GM18517 (cell line): ENCODE measurements around the gene LHX6.
A peak's percentile ranks its signal among the peaks of the same experiment; 100 is the strongest.

Source experiments
- ATAC-seq: cut with Tn5 transposase; IDR thresholded peaks from one replicate; pipeline ENCODE4 v1.9.1; 2021; ENCODE audit warnings: mild to moderate bottlenecking, moderate library complexity; ENCODE audit not compliant: unreplicated experiment

Gene LHX6

DNA sequence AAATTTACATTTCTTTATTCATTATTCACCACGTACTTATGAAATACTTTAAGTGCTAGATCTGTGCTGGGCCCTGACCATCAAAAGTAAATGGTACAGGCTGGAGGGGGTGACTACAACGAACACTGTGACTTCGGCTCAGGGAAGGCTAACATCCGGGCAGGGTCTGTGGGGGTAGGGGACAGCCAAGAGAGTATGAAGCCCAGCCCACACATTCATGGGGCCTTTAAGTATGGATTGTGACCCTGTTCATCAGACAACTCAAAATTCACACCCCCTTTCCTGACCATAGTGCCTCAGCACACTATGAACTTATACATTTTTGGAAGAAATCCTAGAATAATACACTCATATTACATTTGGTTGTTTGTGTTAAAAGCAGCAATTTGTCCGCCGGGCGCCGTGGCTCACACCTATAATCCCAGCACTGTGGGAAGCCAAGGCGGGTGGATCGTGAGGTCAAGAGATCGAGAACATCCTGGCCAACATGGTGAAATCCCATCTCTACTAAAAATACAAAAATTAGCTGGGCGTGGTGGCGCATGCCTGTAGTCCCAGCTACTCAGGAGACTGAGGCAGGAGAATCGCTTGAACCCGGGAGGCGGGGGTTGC lies 35.7 kb downstream of the LHX6 start:
- ATAC-seq: no peak

DNA sequence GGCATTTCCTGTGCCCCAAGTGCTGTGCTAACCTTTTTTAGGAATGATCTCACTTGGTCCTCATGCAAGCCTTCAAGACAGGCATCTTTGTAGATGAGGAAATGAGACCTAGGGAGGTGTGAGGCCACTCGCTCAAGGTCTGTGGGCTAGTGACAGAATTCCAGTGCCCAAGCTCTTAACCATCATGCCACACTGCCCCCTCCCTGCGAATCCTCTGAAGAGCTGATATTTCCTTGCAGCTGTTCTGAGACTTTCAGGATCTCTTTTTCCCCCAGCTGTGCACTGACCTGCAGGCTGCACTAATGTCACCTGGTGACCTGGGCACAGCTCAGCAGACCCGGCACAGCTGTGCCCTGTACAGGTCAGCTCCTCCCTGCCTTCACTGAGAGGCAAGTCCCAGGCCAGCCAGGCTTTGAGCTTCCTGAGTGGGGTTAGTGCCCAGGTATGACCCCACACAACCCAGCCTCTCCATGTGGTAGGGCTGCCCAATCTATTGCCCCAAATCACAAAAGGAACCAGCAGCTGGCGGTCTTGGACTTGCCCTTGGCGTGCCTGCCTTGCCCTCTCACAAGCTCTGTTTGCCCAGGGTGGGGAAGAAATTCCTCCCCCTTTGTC lies 36.4 kb downstream of the LHX6 start:
- no peak for ATAC-seq

- no peak for ATAC-seq
Observed at GRCh38 chr9:122191584-122191983, 37.2 kb downstream of the LHX6 start.

- no peak for ATAC-seq
Observed at GRCh38 chr9:122190597-122191381, 38.0 kb downstream of the LHX6 start.

DNA sequence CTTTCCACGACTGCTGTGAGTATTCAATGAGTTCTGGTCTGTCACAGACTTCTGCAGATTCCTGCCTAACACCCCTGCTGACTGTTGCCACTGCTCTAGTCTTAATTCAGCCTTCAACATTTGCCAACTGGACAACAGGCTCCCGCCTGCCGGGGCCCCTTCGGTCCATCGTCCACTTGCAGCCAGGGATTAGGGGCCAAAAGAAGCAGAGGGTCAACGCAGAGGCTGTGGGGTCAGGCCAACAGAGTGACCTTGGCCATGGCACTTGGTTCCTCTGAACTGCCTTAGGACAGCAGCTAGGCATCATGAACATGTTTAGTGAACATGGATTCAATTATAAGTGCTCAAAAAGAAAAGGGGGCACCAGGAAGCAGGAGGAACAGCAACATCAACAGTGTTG lies 40.4 kb downstream of the LHX6 start:
- no peak for ATAC-seq

DNA sequence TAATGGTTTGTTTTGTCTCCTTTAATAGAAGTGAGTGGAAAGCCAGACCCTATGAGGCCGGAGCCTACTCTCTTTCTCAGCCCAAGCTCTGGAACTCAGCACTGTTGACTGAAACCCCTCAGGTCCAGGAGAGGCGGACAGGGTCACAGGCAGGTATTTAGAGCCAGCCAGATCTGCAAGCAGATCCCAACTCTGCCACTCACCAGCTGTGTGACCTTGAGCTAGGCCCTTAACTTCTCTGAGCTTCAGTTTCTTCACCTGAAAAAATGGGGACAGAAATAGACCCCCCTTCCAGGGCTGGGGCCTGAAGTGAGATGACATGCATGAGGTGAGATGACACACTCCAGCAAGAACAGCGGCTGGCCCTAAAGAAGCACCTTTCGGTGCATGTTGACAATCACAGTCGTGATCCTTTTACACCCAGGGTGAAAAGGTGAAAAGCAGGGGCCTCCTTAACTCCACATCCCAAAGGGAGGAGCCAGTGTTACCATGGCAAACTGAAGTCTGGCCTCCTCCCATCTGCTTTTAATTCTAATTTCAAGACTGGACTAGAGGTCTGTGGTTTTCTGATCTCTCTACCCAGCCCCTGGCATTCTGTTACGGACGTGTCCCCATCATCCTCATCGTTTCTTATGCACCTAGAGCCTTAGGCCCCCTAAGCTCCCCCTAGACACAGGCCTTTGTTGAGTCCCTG lies 41.8 kb downstream of the LHX6 start:
- no peak for ATAC-seq

DNA sequence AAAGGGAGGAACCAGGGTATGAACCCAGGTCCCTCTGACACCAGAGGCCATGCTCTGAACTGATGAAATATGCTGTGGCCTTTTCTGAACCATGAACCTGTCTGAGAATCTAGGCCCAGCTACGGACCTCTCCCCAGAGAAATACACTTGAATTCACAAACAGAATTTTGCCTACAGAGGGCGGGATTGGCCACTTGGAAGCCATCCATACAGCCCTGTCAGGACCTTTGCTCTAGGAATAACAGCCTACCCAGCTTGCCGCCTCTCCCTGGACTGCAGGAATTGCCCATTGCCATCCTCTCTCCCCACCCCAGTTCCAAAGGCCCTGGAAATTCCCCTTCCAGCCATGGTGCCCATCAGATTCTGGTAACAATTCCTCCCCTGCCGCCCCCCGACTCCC lies 42.5 kb downstream of the LHX6 start:
- no peak for ATAC-seq

DNA sequence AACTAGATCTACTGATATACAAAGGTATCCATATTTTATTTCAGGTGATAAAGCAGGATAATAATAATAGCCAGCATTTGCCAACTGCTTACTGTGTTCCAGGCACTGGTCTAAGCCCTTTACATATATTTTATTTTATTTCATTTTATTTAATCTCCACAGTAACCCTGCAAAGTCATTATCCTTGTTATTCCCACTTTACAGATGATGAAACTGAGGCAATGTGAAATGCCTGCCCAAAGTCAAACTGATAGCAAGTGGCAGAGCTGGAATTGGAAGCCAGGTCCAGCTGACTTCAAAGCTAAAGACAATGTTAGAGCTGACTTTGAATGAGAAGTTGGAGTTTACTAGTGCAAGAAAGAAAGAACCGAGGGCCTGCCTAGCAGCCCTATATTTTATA lies 44.2 kb downstream of the LHX6 start:
- ATAC-seq: no peak

DNA sequence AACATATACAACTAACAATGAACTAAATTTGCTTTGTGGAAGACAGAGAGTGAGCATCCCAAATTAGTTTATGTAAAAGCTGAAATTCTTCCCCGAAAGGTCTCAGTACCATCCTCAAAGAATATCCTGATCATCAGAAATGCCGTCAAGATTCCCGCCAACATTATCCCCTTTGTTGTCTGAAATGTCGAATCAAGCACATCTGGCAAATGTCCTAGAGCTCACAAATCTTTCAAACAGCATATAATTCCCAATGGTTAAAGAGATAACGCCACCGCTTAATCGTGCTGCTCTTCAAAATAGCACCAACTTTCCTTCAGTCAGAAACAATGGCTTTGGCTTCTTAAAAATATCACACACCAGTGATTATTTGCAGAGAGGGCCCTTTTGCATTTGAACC lies 45.3 kb downstream of the LHX6 start:
- ATAC-seq: no peak

DNA sequence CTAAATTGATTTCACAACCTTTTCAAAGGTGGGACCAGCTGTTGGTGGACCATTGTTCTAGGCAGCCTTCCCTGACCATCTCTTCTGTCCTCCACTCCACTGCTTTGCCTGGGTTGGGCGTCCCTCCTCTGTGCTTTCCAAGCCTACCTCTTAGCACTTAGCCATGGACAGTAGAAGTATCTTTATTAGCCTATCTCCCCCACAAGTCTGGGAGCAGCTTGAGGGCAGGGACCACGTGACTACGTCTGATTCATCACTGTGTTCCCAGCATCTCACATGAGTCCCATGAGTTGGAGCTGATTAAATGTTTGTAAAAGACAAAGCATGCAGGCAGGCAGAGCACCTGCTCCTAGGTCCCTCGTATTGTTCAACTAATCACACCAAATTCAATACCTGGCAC lies 48.1 kb downstream of the LHX6 start:
- no peak for ATAC-seq

DNA sequence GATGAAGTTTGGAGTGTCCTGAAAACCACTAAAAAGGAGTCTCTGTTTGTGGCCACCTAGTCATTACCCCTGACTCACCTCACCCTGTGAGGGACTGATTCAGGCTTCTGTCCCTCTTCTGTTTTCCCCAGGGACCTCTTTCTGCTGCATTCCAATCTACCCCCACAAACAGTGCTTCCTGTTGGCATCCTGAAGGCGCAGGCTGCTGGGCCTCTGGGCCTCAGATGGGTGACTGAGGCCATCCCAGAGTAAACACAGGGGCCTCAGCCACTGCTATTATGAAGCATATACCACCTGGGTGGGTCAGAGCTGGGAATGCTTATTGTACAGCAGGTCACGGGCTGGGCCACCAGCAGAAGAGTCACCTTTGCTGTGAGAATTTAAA lies 49.1 kb downstream of the LHX6 start:
- no peak for ATAC-seq

DNA sequence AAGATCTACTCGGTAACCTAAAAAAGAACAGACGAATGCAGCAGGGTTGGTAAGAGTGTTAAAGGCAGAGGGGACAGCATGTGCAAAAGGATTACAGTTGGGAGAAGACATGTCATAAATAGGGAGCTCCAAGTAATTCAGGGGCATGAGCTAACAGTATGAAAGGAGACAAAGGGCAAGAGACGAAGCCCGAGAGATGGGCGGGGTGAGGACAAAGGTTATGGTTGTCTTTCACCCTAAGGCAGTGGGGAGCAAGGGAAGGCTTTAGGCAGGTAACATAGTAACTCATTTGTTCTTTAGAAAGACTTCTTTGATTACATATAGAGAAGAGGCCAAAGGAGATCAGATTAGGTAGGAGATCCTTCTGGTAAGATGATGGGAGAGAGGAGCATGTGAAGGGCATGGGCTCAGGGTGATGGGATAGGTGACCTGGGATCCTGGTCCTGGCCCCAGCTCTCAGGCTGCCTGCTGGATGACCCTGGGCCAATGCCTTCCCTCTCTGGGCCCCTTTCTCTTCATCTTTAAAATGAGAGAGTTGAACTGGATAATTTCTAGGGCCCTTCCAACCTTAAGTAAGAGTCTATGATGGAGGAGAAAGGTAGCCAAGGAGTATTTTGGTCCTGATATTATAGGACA lies 49.6 kb downstream of the LHX6 start:
- ATAC-seq: no peak

DNA sequence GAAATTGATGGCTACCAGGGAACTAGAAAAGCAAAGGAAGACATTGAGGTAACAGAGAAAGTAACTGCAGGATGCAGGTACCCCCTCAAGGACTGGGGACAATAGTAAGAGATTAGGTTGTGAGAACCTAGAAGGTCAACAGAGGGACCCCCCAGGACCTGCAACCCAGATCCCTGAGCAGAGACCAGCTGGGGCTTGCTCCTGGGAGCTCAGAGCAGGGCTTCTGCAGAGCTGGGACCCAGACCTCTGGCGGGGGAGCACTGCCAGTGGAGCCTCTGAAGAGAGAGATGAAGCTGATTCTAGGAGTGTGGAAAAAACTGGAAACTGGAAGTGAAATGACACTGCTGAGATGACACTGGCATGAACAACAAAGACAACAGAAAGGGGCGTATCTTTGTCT lies 51.8 kb downstream of the LHX6 start:
- no peak for ATAC-seq

GRCh38 chr9:122173670-122174069 lies 55.1 kb downstream of the LHX6 start:
- ATAC-seq: no peak

GRCh38 chr9:122172131-122172530 lies 56.6 kb downstream of the LHX6 start:
- ATAC-seq: no peak

GRCh38 chr9:122168356-122168755 lies 60.4 kb downstream of the LHX6 start:
- no peak for ATAC-seq

DNA sequence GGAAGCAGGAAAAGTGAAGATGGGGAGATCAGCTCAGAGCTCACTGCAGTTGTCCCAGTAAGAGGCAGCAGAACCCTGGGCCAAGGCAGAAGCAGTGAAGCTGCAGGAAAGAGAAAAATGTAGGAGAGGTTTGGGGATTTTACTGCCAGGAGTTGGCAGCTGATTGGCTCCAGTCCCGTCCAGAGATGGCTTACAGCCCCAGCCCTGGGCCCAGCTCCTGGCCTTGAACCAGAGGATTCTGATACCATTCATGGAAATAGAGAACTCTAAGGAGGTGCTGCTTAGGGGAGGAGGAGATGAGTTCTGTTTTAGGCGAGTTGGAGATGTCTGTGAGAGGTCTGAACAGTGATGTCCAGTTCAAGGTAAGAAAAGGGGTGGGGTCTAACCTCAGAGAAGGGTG lies 64.5 kb downstream of the LHX6 start:
- ATAC-seq: no peak

DNA sequence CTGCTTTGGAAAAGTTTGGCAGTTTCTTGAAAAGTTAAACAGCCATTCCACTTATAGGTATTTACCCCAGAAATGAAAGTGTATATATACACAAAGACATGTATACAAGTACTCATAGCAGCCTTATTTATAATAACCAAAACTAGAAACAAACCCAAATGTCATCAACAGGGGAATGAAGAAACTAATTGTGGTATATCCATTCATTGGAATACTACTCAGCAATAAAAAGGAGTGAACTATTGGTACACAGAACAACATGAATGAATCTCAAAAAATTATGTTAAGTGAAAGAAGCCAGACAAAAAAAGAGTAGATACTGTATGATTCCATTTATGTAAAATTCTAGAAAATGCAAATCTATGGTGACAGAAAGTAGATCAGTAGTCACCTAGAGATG lies 66.3 kb downstream of the LHX6 start:
- no peak for ATAC-seq

DNA sequence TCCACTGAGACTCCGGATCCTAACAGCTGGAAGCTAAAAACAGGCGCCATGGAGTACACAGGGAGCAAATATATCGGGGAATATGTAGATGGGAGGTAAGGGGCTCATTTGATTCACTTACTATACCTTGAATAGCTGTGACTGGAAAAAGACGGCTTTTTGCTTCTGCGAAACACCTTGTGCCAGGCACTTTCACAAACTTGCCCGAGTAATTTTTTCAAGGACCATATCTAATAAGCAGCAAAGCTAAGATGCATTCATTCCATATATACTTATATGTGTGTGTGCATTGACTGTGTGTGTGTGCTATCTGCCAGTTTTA lies 68.9 kb downstream of the LHX6 start:
- ATAC-seq: no peak

DNA sequence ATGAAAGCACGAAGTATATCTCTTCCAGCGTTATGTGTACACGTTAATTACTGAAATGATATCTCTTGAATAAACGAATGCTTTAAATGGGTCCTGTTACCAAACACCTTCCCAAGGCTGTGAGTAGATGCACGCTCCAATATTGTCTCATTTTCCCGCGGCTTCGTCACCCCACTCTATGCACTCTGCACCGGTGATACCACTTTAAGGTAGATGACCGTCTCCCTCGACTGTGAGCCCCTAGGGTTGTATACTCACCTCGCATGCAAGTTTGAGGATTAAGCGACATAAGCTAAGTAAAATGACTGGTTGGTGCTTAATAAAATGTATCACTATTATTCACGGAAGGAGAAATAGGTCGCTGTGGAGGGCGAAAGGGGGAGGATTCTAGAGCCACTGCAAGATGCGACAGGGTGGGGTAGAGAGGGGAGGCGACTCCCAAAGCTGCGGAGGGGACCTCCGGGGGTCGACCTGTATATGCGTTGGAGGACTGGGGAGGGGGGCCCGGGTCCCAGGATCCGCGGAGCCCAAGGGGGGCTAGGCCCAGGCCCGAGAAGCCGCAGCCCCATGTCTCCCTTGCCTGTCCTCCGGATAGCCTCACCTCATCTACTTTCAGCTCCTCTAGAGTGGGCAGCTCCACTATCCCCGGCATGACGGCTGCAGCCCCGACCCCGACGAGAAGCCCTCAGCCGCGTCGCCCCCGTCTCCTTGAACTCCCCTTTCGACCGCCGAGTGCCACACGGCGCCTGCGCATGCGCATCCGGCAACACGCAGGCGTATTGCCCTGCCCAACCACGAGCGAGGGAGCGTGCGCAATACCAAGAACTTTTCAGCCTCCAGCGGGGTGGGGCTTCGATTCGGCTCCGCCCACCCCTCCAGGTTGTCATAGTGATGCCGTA lies 69.5 kb downstream of the LHX6 start, which contains the start of the genes MORN5 and NDUFA8:
Gene MORN5 (plus strand): TSS at position 883 of the 899 bp plus-strand sequence. CDS start 65 bp downstream, outside the sequence.
Gene NDUFA8 (minus strand): TSS at position 754 of the 899 bp plus-strand sequence. CDS start 102 bp downstream, at position 652.
- ATAC-seq: peak; percentile 87
